Measurements from ENCODE around the gene SLC16A3. TPM values are rescaled to one million over a fixed set of nuclear protein-coding genes. Genes with fewer than 3 reads are reported as not detected.

Gene SLC16A3
- total and polyA plus RNA-seq, 2 experiments from 2014 or later, result 3.5 to 10.6 TPM

- TF ChIP-seq ZNF462 (CRISPR knock-in tag; IDR thresholded peaks at IDR 0.05) (no peak), POLR2AphosphoS5 (IDR thresholded peaks at IDR 0.05; ENCODE audit: low read depth) (no peak), ZNF331 (CRISPR knock-in tag; IDR thresholded peaks at IDR 0.05; ENCODE audit: low read depth) (no peak), REST (IDR thresholded peaks at IDR 0.05; ENCODE audit: unreplicated experiment) (no peak), CTCF (conservative IDR thresholded peaks at IDR 0.05; ENCODE audit: low read depth in 2 of 2) (no peak), ETS1 (IDR thresholded peaks at IDR 0.05) (no peak), EZH2phosphoT487 (IDR thresholded peaks at IDR 0.05; ENCODE audit: unreplicated experiment) (no peak), NANOG (IDR thresholded peaks at IDR 0.05; ENCODE audit: borderline replicate concordance) (no peak)
Observed at GRCh38 chr17:82204831-82205719, 23.8 kb upstream of the SLC16A3 start (continued).

All from GM23338 (cell line).